Measurements from ENCODE around the gene P2RY8.
A peak's percentile ranks its signal among the peaks of the same experiment; 100 is the strongest.
"Not testable (repeated sequence)": the region's sequence is repeated elsewhere in the genome, so short reads cannot be mapped to it uniquely, and the experiment has no call there.

Gene P2RY8

DNA sequence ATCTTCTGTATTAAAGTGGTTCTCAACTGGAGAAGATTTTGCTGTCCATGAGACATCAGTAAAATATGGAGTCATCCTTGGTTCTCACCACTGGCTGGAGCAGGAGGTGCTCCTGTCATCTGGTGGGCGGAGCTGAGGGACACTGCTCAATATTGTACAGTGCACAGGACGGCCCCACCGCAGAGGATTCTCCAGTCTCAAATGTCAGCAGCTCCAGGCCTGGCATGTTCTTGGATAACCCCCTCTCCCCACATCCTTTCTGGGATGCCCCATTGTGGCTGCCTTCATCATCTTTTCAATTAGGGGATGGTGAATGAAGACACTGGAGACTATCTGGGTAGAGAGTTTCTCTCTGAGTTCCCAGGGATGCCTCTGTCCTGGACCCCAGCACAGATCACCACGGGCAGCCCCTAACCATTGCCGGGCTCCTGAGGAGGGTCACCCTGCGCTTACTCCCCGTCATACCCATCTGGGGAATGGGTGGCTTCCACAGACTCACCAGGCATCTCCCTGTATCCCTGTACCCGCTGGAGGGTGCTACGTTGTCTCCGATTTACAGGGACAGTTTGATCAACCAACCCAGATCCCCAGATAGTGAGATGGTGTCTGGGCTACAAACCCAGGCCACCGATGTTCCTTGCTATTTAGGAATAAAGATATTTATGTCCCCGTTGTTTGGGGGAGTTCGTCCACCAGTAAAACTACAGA is 21.9 kb upstream of the P2RY8 start (continued):
- TF ChIP-seq ZEB2 (tag by site-specific recombination; IDR thresholded peaks at IDR 0.05) (no peak), SCRT2 (tag by site-specific recombination; IDR thresholded peaks at IDR 0.05) (no peak), GLI4 (tag by site-specific recombination; IDR thresholded peaks at IDR 0.05) (no peak), ZNF2 (tag by site-specific recombination; IDR thresholded peaks at IDR 0.05) (no peak), MYNN (tag by site-specific recombination; IDR thresholded peaks at IDR 0.05; ENCODE audit: borderline replicate concordance) (no peak), ZNF248 (tag by site-specific recombination; IDR thresholded peaks at IDR 0.05) (no peak)
- TF ChIP-seq, protein P1, sequence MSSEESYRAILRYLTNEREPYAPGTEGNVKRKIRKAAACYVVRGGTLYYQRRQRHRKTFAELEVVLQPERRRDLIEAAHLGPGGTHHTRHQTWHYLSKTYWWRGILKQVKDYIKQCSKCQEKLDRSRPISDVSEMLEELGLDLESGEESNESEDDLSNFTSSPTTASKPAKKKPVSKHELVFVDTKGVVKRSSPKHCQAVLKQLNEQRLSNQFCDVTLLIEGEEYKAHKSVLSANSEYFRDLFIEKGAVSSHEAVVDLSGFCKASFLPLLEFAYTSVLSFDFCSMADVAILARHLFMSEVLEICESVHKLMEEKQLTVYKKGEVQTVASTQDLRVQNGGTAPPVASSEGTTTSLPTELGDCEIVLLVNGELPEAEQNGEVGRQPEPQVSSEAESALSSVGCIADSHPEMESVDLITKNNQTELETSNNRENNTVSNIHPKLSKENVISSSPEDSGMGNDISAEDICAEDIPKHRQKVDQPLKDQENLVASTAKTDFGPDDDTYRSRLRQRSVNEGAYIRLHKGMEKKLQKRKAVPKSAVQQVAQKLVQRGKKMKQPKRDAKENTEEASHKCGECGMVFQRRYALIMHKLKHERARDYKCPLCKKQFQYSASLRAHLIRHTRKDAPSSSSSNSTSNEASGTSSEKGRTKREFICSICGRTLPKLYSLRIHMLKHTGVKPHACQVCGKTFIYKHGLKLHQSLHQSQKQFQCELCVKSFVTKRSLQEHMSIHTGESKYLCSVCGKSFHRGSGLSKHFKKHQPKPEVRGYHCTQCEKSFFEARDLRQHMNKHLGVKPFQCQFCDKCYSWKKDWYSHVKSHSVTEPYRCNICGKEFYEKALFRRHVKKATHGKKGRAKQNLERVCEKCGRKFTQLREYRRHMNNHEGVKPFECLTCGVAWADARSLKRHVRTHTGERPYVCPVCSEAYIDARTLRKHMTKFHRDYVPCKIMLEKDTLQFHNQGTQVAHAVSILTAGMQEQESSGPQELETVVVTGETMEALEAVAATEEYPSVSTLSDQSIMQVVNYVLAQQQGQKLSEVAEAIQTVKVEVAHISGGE (tag by site-specific recombination; conservative IDR thresholded peaks at IDR 0.05; ENCODE audit: low read depth): no peak

DNA sequence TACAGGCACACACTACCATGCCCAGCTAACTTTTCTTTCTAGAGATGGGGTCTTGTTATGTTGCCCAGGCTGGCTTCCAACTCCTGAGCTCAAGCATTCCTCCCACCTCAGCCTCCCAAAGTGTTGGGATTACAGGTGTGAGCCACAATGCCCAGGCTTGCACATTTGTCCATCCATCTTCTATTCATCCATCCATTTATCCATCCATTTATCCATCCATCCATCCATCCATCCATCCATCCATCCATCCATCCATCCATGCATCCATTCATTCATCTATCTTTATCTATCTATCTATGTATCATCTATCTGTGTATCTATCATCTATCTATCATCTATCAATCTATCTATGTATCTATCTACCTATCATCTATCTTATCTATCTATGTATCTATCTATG is 20.5 kb upstream of the P2RY8 start:
- CTCF ChIA-PET; H3K4me1 ChIP-seq (ENCODE audit: control insufficient read depth, insufficient read depth, low read length); H3K9me3 ChIP-seq (ENCODE audit: control insufficient read depth, insufficient read depth, low read depth, low read length); POLR2A ChIA-PET; H3K27ac ChIP-seq (ENCODE audit: extremely low read depth, low read depth, low read length); H3K36me3 ChIP-seq (ENCODE audit: control insufficient read depth in 2 of 2, insufficient read depth in 1 of 2, low read length in 2 of 2); H3K4me3 ChIP-seq (ENCODE audit: low read depth, low read length): not testable (repeated sequence)
- TF ChIP-seq ZNF366 (tag by site-specific recombination; conservative IDR thresholded peaks at IDR 0.05) (peak; percentile 56), ZBTB17 (tag by site-specific recombination; IDR thresholded peaks at IDR 0.05) (peak; percentile 60; the same call in 1 of the 2 replicates), ZNF121 (tag by site-specific recombination; IDR thresholded peaks at IDR 0.05) (0 out of 2 replicates have a peak, but pooled peaks have one; percentile 9)

DNA sequence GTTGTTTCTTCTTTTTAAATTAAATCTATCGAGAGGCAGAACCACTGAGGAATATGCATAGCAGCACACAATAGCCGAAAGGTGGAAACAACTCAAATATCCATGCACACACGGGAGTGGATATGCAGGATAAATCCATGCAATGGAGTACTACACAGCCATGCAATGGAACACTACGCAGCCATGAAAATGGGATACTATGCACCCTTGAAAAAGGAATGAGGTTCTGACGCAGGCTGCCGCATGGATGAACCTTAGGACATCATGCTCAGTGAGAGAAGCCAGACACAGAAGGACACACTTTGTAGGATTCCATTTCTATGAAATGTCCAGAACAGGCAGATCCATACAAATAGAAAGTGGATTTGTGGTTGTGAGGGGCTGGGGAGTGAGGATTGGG is 18.4 kb upstream of the P2RY8 start:
- no peaks in the 10 kb centered on the region for H3K9me3 ChIP-seq (ENCODE audit: control insufficient read depth, insufficient read depth, low read depth, low read length)
- H3K36me3 ChIP-seq (ENCODE audit: control insufficient read depth in 2 of 2, insufficient read depth in 1 of 2, low read length in 2 of 2): no peaks in the 10 kb centered on the region
- H3K4me1 ChIP-seq (ENCODE audit: control insufficient read depth, insufficient read depth, low read length): no peaks in the 10 kb centered on the region
- no peak overlapping the region for H3K4me3 ChIP-seq (ENCODE audit: low read depth, low read length)
- TF ChIP-seq, protein P2, sequence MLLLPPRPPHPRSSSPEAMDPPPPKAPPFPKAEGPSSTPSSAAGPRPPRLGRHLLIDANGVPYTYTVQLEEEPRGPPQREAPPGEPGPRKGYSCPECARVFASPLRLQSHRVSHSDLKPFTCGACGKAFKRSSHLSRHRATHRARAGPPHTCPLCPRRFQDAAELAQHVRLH (tag by site-specific recombination; IDR thresholded peaks at IDR 0.05): peak; percentile 61; the same call in 1 of the 2 replicates
- TF ChIP-seq, protein P3, sequence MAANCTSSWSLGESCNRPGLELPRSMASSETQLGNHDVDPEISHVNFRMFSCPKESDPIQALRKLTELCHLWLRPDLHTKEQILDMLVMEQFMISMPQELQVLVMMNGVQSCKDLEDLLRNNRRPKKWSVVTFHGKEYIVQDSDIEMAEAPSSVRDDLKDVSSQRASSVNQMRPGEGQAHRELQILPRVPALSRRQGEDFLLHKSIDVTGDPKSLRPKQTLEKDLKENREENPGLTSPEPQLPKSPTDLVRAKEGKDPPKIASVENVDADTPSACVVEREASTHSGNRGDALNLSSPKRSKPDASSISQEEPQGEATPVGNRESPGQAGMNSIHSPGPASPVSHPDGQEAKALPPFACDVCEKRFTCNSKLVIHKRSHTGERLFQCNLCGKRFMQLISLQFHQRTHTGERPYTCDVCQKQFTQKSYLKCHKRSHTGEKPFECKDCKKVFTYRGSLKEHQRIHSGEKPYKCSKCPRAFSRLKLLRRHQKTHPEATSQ (tag by site-specific recombination; IDR thresholded peaks at IDR 0.05): peak; percentile 73; the same call in 1 of the 2 replicates
- TF ChIP-seq, protein P4, sequence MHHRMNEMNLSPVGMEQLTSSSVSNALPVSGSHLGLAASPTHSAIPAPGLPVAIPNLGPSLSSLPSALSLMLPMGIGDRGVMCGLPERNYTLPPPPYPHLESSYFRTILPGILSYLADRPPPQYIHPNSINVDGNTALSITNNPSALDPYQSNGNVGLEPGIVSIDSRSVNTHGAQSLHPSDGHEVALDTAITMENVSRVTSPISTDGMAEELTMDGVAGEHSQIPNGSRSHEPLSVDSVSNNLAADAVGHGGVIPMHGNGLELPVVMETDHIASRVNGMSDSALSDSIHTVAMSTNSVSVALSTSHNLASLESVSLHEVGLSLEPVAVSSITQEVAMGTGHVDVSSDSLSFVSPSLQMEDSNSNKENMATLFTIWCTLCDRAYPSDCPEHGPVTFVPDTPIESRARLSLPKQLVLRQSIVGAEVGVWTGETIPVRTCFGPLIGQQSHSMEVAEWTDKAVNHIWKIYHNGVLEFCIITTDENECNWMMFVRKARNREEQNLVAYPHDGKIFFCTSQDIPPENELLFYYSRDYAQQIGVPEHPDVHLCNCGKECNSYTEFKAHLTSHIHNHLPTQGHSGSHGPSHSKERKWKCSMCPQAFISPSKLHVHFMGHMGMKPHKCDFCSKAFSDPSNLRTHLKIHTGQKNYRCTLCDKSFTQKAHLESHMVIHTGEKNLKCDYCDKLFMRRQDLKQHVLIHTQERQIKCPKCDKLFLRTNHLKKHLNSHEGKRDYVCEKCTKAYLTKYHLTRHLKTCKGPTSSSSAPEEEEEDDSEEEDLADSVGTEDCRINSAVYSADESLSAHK (tag by site-specific recombination; IDR thresholded peaks at IDR 0.05): no peak
- TF ChIP-seq PRDM1 (tag by site-specific recombination; IDR thresholded peaks at IDR 0.05) (no peak), WT1 (tag by site-specific recombination; IDR thresholded peaks at IDR 0.05) (no peak), SETDB1 (IDR thresholded peaks at IDR 0.05; ENCODE audit: insufficient read length, low read length) (peak; percentile 62), ZNF146 (tag by site-specific recombination; IDR thresholded peaks at IDR 0.05) (peak; percentile 100), KLF8 (tag by site-specific recombination; IDR thresholded peaks at IDR 0.05) (peak; percentile 26; the same call in 1 of the 2 replicates)
- TF ChIP-seq, protein P5, sequence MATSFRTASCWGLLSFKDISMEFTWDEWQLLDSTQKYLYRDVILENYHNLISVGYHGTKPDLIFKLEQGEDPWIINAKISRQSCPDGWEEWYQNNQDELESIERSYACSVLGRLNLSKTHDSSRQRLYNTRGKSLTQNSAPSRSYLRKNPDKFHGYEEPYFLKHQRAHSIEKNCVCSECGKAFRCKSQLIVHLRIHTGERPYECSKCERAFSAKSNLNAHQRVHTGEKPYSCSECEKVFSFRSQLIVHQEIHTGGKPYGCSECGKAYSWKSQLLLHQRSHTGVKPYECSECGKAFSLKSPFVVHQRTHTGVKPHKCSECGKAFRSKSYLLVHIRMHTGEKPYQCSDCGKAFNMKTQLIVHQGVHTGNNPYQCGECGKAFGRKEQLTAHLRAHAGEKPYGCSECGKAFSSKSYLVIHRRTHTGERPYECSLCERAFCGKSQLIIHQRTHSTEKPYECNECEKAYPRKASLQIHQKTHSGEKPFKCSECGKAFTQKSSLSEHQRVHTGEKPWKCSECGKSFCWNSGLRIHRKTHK (tag by site-specific recombination; IDR thresholded peaks at IDR 0.05): no peak
- TF ChIP-seq, protein P6, sequence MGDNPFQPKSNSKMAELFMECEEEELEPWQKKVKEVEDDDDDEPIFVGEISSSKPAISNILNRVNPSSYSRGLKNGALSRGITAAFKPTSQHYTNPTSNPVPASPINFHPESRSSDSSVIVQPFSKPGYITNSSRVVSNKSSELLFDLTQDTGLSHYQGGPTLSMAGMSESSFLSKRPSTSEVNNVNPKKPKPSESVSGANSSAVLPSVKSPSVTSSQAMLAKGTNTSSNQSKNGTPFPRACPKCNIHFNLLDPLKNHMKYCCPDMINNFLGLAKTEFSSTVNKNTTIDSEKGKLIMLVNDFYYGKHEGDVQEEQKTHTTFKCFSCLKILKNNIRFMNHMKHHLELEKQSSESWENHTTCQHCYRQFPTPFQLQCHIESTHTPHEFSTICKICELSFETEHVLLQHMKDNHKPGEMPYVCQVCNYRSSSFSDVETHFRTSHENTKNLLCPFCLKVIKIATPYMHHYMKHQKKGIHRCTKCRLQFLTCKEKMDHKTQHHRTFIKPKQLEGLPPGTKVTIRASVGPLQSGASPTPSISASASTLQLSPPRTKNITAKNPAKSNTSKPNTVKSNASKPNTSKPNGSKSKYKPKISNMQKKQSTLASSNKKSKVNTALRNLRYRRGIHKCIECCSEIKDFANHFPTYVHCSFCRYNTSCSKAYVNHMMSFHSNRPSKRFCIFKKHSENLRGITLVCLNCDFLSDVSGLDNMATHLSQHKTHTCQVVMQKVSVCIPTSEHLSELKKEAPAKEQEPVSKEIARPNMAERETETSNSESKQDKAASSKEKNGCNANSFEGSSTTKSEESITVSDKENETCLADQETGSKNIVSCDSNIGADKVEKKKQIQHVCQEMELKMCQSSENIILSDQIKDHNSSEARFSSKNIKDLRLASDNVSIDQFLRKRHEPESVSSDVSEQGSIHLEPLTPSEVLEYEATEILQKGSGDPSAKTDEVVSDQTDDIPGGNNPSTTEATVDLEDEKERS (tag by site-specific recombination; IDR thresholded peaks at IDR 0.05): peak; percentile 89
- CTCF ChIA-PET: no interaction called here
- no peak overlapping the region for H3K27ac ChIP-seq (ENCODE audit: extremely low read depth, low read depth, low read length)
- POLR2A ChIA-PET: no interaction called here

Data from HEK293 (cell line).